Psoas muscle (tissue), 8 donors: Measurements from ENCODE around the gene GNA12. TPM values are rescaled to one million over a fixed set of nuclear protein-coding genes. Genes with fewer than 3 reads are reported as not detected.
"Not testable (repeated sequence)": the region's sequence is repeated elsewhere in the genome, so short reads cannot be mapped to it uniquely, and the experiment has no call there.

Experiments used
- ATAC-seq, 4 donors: fragments of 200-7000 bp; cut with Tn5 transposase; one replicate each; pipeline ENCODE4 v1.9.1; 2020; ENCODE audit warnings: moderate library complexity in 3 of 4, mild to moderate bottlenecking in 2 of 4
- DNase-seq, 2 donors: peaks; one replicate each; pipeline ENCODE4 v3.0.0-alpha.2; 2020
- H3K27ac ChIP-seq: fragments of 200-600 bp; one replicate; pipeline ENCODE4 v1.8.0; 2022
- H3K27me3 ChIP-seq, 3 donors: fragments of 200-600 bp in 1 of 3; one replicate each; pipeline versions ENCODE4 v1.6.1 to v1.8.0; 2013 to 2022; ENCODE audit warnings: low read length in 2 of 3, mild to moderate bottlenecking in 2 of 3, moderate library complexity in 1 of 3; ENCODE audit not compliant: insufficient read depth in 3 of 3
- H3K36me3 ChIP-seq, 2 donors: fragments of 200-600 bp in 1 of 2; one replicate each; pipeline versions ENCODE4 v1.6.1 to v1.8.0; 2013 to 2022; ENCODE audit warnings: low read depth in 1 of 2, mild to moderate bottlenecking in 1 of 2, moderate library complexity in 1 of 2; ENCODE audit not compliant: insufficient read depth in 1 of 2
- H3K4me1 ChIP-seq: fragments of 200-600 bp; one replicate; pipeline ENCODE4 v1.8.0; 2022
- H3K4me3 ChIP-seq: fragments of 200-600 bp; one replicate; pipeline ENCODE4 v1.8.0; 2022; ENCODE audit warnings: mild to moderate bottlenecking
- H3K9me3 ChIP-seq: fragments of 200-600 bp; one replicate; pipeline ENCODE4 v1.8.0; 2022
- WGBS, 3 donors: extraction: QIAGEN DNeasy Blood & Tissue Kit; methylation state at CpG; one replicate each; pipeline versions ENCODE4 v1.1.6 to v1.1.7; 2013; 5-methylcytosine and 5-hydroxymethylcytosine counted together
- intact Hi-C, 2 donors: fragments of 100-400 bp; cut with DNase I; formaldehyde crosslinking; loops; one replicate each; pipeline versions ENCODE4 v1.11.0 to v1.14.2; 2022
- polyA plus RNA-seq, 3 donors: library from polyadenylated mRNA; stranded (reverse); fragments of 200-250 nt; gene quantifications; one replicate each; pipeline ENCODE4 v1.2.3, GENCODE V29; 2013
- total RNA-seq, 4 donors: library from RNA; stranded (reverse); fragmentation: NEBNext Ultra II Directional in 2 of 4; extraction: Animal tissue kit (Norgen Biotek cat#: 25700) in 2 of 4; gene quantifications; one replicate each; pipeline versions ENCODE4 v1.2.1 to v1.2.4, GENCODE V29; 2021 to 2023
- TF ChIP-seq, protein P1 (sequence below): fragments of 200-600 bp; IDR thresholded peaks from one replicate; pipeline ENCODE4 v1.8.0; 2022; ENCODE audit warnings: antibody characterized with exemption
- donor health status: healthy with polysubstance abuse.
- donor health status: DM: no; HTN: no; CAD: no; lungs with moderate emphysema.
- donor health status: Bipolar disorder and iron deficiency.
- donor health status: healthy.
- donor health status: DM: yes; HTN: yes; CAD: no.
- donor health status: DM: no; HTN: no; CAD: no.
- donor health status: DM: no; HTN: no; CAD: no.
- donor health status: DM: yes; HTN: yes; CAD: no.

The GNA12 gene
- total and polyA plus RNA-seq, 7 donors = 7.1 to 20.2 (median 15.4) TPM

GRCh38 chr7:2855386-2855785, 11.3 kb upstream of the GNA12 start:
- Histone ChIP-seq H3K27ac (no peak overlapping the region), H3K4me1 (no peaks in the 10 kb centered on the region), H3K4me3 (no peak overlapping the region), H3K27me3 (no peaks in the 10 kb centered on the region), H3K36me3 (no peaks in the 10 kb centered on the region), H3K9me3 (no peaks in the 10 kb centered on the region)
- 96 to 98% (median 96%) methylated on average over 6 of the region's 6 CpGs for WGBS, 3 donors
- ATAC-seq = no peak
- DNase-seq = no peak
- TF ChIP-seq, protein P1, sequence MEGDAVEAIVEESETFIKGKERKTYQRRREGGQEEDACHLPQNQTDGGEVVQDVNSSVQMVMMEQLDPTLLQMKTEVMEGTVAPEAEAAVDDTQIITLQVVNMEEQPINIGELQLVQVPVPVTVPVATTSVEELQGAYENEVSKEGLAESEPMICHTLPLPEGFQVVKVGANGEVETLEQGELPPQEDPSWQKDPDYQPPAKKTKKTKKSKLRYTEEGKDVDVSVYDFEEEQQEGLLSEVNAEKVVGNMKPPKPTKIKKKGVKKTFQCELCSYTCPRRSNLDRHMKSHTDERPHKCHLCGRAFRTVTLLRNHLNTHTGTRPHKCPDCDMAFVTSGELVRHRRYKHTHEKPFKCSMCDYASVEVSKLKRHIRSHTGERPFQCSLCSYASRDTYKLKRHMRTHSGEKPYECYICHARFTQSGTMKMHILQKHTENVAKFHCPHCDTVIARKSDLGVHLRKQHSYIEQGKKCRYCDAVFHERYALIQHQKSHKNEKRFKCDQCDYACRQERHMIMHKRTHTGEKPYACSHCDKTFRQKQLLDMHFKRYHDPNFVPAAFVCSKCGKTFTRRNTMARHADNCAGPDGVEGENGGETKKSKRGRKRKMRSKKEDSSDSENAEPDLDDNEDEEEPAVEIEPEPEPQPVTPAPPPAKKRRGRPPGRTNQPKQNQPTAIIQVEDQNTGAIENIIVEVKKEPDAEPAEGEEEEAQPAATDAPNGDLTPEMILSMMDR = no peak
- intact Hi-C loops = no loop called here

- ATAC-seq, intact Hi-C loops, H3K4me3 ChIP-seq, H3K27ac ChIP-seq, H3K36me3 ChIP-seq, H3K9me3 ChIP-seq, H3K27me3 ChIP-seq, DNase-seq, H3K4me1 ChIP-seq: not testable (repeated sequence)
- 67 to 77% (median 70%) methylated on average over 4 of the region's 4 CpGs for WGBS, 3 donors
Observed at GRCh38 chr7:2853552-2853951, 9.4 kb upstream of the GNA12 start.

- ATAC-seq (peak in 3 of 4 donors; percentile 50 to 70 (median 62)), DNase-seq (peak in 1 of 2 donors; percentile 65)
- intact Hi-C loops = no loop called here
- TF ChIP-seq, protein P1 = no peak
- Histone ChIP-seq H3K9me3 (no peaks in the 10 kb centered on the region), H3K36me3 (no peaks in the 10 kb centered on the region), H3K27me3 (no peaks in the 10 kb centered on the region), H3K4me3 (no peak overlapping the region), H3K27ac (no peak overlapping the region), H3K4me1 (no peaks in the 10 kb centered on the region)
- 42 to 52% (median 44%) methylated on average over 3 of the region's 3 CpGs for WGBS, 3 donors
Observed at GRCh38 chr7:2853147-2853546, 9.0 kb upstream of the GNA12 start.

- WGBS, 3 donors = 79 to 95% (median 85%) methylated on average over 2 of the region's 2 CpGs
- no peaks in the 10 kb centered on the region for H3K4me1 ChIP-seq
- intact Hi-C loops = no loop called here
- no peaks in the 10 kb centered on the region for H3K36me3 ChIP-seq
- no peak overlapping the region for H3K4me3 ChIP-seq
- no peaks in the 10 kb centered on the region for H3K27me3 ChIP-seq
- TF ChIP-seq, protein P1 = no peak
- ATAC-seq = no peak
- no peaks in the 10 kb centered on the region for H3K9me3 ChIP-seq
- no peak for DNase-seq
- no peak overlapping the region for H3K27ac ChIP-seq
Observed at GRCh38 chr7:2851497-2851896, 7.4 kb upstream of the GNA12 start.

- no peak for DNase-seq
- intact Hi-C loops = no loop called here
- no peak for ATAC-seq
- H3K4me1 ChIP-seq = no peaks in the 10 kb centered on the region
- no peaks in the 10 kb centered on the region for H3K36me3 ChIP-seq
- H3K4me3 ChIP-seq = no peak overlapping the region
- TF ChIP-seq, protein P1 = no peak
- no peaks in the 10 kb centered on the region for H3K9me3 ChIP-seq
- no peak overlapping the region for H3K27ac ChIP-seq
- 92 to 94% (median 93%) methylated on average over 6 of the region's 6 CpGs for WGBS, 3 donors
- no peaks in the 10 kb centered on the region for H3K27me3 ChIP-seq
Observed at GRCh38 chr7:2849941-2850766, 6.0 kb upstream of the GNA12 start.
